Measurements from ENCODE around the gene UMOD.

DNA sequence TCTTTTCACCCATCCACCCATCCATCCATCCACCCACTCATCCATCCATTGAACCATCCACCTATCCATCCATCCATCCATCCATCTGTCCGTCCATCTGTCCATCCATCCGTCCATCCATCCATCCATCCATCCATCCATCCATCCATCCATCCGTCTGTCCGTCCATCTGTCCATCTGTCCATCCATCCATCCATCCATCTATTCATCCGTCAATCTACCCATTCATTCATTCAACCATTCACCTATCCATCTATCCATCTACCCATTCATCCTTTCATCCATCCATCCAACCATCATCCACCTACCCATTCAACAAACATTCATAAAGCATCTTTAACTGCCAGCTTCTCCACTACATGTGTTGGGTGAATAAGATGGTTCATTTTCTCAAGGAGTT is 54.1 kb downstream of the UMOD start:
- TF ChIP-seq CTCF (conservative IDR thresholded peaks at IDR 0.05; ENCODE audit: low read length) (no peak), EZH2phosphoT487 (IDR thresholded peaks at IDR 0.05; ENCODE audit: borderline replicate concordance, low read depth, low read length) (no peak)
